ENCODE results near the gene CLCN5.

CLCN5 gene

DNA sequence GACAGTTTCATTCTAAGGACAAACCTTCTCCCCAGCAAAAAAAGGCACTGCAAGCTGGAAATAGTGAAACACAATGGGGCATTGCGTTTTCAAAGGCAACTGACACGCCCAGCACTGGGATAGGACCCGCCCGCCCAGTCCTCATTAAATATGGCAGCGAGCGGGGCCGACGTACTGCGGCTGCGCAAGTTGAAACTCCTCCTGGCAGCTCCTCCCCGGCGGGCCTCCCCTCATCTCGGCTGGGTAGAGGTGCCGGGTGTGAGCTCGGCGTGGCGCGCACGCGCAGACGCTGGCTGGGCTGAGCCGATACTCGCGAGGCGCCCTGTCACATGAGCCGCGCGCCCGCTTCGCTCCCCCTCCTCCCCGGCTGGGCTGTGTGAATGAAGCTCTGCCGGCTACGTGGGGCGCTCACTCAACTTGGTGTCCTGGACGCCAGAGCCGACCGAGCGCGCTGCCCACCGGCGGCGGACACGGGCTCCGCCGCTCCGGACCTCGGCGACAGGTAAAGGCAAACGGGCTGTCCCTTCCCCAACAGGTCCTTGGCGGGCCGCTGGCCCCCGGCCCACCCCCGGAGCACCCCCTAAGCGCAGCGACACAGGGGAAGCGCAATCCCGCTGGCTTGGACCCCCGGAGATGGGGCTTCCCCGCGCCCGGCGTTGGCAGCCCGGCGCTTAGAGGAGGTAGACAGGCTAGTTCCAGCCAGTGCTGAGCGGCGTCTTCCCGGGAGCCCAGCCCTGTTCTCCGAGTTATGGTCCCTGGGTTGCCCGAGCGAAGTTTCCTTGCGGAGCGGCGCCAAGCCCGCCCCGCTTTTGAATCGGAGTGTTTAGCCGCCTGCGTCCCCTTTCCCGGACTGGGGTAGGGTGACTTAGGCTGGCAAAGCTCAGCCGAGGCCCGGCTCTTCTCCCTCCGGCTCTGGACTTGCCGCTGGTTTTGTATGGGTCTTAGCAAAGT lies at the start of gene CLCN5:
Gene CLCN5, plus strand, starts transcription at position 306 of the 951 bp plus-strand sequence. CDS start 2,703 bp downstream, outside the sequence.
- DNase-seq: peak; percentile 92 to 93

DNA sequence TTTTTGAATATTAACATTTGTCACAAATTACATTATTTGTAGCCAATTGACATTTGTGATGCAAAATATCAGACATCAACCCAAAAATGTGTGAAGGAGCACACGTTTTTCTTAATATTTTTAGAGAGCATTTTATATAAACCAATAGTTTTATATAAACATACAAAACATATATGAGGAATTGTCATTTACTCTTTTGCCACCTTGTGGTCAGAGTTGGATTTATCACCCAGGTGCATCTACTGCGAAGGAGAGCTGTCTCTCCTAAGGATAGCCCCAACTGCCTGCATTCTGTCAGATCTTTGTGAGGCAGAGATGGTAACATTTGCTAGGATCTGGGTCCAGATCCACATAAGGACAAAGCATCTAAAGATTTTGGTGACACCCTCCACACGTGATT lies 45.6 kb upstream of the CLCN5 start:
- DNase-seq: peak; percentile 9 to 10

DNA sequence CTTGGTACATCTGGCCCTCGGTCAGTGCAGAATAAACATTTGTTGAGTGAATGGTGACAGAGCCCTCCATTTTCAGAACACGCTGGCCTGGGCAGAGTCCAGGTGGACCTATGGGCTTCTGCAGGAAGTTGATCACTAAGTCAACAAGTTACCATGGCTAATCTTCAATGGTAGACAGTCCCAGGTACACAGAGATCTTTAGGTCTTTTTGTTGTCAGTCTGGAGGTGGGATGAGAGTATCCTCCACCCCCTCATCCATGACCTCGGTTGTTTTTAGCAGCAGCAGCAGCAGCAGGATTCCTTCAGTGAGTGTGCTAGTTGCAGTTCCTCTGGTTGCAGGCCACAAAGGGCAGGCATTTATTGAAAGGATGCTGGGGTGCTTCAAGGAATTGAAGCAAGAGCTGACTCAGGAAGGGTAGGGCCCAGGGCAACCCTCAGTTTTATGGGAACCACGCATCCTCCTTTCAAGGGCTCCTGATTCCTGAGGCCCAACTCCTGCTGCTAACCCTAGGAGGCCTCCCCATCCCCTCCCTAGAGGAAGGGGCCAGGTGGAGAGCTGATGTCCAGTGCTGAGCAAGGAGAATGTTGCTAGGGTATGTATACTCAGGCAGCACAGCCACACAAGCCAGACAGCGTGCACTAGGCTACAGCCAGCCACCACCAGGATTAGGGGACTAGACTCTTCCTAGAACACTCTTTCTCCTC lies 44.8 kb upstream of the CLCN5 start:
- no peak for DNase-seq

DNA sequence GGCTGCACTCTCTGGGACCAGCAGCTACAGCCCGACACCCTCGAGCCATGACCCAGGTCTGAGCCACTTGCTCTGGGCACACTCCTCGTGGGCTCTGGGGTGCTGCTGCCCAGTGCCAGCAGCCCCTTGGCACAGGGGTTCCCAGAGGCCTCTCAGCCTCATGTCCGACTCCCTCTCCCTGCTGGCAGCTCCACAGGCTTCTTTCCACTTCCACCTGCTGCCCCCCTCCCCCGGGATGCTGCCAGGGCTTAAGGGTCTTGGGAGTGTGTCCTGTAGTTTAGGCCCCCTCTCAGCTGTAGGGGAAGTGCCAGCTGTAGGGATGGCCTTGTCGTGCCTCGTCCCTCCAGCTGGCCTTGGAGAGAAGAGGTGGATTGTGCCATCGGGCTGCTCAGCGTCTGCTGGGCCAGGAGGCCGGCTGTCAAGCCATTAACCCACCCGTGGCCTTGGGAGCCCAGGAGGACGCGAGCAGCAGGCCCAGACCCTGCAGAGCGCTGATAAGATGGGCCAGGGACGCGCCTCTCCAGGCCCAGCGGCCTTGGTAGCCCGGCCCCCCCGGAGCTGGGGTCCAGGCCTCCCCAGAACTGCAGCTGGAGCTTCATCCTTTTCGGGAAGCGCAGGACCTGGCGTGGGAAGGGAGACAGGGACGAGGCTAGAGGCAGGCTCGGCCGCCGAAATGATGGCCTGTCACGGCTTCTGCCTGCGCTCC lies 44.1 kb upstream of the CLCN5 start:
- no peak for DNase-seq

DNA sequence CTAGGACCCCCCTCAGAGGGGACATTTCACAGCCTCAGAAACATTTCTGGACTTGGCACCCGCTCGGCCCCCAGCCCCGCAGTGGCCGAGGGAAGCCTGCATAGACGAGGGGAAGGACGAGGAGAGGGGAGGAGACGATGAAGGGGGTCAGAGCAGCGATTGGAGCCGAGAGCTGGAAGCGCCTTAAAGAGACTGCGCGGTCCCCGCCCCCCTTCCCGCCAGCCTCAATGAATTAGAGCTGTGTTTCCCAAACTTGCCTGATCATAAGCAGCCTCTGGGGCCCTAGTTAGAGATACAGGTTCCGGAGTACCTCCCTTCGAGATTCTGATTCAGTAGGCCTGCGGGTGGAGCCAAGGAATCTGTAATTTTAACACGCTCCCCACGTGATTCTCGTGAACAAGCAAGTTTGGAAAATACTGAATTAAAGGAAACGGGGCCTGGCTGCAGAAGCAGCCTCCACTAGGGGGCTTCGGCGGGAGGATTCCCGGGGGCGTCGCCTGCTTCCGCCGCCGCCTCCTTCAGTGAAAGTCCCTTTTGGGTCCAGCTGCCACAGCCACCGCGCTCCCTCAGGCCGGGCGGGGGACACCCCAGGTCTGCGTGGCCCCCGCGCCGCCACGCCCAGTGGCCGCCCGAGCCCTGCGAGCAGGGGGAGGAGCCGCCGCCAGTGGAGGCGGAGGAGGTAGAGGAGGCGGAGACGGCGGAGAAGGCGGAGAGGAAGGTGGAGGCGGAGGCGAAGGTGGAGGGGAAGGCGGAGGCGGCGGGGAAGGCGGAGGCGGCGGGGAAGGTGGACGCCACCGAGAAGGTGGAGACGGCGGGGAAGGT lies 43.4 kb upstream of the CLCN5 start, which contains the start of gene USP27X:
Gene USP27X, plus strand, starts transcription at position 651 of the 822 bp plus-strand sequence. CDS start 824 bp downstream, outside the sequence.
- peak; percentile 61 to 63 for DNase-seq

DNA sequence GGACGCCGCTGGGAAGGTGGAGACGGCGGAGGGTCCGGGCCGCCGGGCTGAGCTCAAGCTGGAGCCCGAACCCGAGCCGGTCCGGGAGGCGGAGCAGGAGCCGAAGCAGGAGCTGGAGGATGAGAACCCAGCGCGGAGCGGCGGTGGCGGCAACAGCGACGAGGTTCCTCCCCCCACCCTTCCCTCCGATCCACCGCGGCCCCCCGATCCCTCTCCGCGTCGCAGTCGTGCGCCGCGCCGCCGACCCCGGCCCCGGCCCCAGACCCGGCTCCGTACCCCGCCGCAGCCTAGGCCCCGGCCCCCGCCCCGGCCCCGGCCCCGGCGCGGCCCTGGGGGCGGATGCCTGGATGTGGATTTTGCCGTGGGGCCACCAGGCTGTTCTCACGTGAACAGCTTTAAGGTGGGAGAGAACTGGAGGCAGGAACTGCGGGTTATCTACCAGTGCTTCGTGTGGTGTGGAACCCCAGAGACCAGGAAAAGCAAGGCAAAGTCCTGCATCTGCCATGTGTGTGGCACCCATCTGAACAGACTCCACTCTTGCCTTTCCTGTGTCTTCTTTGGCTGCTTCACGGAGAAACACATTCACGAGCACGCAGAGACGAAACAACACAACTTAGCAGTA lies 42.6 kb upstream of the CLCN5 start:
- DNase-seq: no peak

DNA sequence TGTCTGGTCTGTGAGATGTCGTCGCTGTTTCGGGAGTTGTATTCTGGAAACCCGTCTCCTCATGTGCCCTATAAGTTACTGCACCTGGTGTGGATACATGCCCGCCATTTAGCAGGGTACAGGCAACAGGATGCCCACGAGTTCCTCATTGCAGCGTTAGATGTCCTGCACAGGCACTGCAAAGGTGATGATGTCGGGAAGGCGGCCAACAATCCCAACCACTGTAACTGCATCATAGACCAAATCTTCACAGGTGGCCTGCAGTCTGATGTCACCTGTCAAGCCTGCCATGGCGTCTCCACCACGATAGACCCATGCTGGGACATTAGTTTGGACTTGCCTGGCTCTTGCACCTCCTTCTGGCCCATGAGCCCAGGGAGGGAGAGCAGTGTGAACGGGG lies 41.7 kb upstream of the CLCN5 start:
- DNase-seq: no peak

DNA sequence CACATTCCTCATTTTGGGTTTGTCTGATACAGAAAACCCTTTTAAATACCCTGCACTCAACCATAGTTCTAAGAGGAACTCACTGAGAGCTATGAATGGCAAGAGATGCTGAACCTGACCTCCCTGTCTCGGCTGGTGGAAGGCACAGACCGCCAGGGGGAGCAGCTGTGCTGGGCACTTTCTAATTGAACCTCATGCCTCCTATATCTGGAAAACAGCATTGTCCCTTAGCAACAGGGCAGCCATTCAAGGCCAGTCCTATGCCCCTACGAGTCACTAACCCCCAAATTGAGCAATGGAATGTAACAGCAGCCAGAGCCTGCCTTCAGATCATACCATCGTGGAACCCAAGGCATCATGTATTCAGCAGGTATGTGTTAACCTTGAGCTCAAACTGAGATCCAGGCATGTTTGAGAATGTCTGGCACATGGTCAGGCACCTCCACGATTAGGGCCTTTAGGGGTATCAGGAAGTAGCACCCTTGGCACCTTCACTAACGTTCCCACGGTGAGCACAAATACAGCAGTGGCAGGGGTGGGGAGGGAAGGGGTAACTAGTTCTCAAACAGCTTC lies 38.0 kb upstream of the CLCN5 start:
- peak; percentile 41 to 69 for DNase-seq

DNA sequence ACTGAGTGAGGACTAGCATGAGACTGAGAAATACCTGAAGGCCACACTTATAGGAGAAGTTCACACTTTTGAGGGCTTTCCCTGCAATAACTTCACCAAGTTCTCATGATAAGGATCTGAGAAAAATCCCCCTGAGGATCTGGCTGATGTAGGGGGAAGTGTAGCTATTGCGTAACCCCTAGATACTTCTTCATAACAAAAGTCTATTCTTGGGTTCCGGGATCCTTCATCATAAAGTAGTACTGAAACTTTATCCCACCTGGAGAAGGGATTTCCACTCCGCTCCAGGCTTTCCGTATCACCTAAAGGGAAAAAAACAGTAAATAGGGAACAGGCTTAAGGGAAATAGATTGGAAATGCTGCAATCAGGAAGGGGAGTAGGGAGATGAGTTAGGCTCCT lies 29.9 kb upstream of the CLCN5 start:
- DNase-seq: no peak

DNA sequence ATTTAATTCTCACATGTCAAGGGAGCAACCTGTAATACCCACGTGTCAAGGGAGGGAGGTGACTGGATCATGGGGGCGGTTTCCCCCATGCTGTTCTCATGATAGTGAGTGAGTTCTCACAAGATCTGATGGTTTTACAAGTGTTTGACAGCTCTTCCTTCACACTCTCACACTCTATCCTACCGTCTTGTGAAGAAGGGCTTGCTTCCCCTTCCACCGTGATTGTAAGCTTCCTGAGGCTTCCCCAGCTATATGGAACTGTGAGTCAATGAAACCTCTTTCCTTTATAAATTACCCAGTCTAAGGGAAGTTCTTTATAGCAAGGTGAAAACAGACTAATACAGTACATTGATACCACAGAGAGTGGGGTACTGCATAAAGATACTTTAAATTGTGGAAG lies 25.4 kb upstream of the CLCN5 start:
- DNase-seq: no peak

DNA sequence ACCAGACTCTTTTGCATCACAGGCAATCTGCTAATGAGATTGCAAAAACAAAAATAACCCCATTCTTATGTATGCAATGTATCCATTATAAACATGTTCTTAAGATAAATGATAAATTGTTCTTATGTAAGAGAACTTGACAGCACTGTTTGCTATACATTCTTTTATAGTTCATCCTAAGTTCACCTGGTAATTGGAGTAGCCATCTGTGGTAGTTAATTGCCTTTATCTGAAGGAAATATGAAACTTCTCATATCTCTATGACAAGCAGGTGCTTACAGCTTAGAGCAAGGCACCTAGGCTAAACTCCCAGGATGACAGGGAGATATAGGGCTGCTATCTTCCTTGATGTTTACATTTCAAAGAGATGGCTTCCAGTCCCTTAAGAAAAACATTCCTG lies 21.3 kb upstream of the CLCN5 start:
- DNase-seq: peak in 1 of 2 experiments; percentile 12

DNA sequence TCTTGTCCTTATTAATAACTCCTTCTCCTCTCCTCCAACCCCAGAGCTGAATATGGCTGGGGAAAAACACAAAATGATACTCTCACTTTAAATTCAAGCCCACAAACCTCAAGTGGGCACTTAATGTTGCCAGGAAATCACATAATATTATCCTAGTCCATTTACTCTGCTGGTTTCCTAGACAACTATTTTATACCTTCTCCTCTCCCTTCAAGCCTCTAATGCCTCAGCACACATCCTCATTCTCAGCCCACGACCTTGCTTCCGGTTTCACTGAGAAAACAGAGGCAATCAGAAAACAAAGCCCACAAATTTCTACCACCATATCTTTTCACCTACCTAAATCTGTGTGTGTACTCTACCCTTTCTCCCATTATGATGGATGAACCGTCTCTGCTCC lies 12.1 kb upstream of the CLCN5 start:
- DNase-seq: peak; percentile 43 to 77

DNA sequence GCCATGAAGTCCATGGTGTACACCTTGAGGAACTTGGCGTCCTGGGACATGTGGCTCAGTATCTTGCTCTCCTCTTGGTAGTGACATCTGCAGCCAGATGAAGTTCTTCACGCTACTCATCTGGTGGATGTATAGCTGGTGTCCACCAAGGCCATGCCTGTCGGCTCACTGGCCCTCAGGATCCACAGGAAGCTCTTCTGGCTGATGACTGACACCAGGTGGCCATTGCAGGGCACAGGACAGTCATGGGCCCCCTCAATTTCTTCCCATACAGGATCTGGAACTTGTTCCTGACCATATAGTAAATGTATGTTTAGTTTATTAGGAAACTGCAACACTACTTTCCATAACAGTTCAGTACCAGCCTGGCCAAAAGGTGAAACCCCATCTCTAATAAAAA lies 10.3 kb upstream of the CLCN5 start:
- DNase-seq: no peak

DNA sequence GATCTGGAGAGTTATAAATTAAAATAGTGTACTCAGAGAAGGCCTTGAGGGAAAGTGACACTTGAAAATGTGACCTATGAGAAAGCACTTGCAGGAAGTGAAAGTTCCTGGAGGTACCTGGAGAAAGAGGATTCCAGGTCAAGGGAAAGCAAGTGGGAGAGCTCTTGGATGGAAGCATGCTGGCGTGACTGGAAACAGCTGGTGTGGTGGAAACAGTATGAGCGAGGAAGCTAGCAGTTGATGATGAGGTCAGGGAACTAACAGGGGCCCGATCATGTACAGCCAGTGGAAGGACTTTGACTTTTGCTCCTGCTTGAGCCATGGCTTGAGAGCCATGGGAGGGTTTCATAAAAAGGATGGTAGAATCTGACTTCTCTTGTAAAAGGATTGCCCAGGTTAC lies 9.5 kb upstream of the CLCN5 start:
- DNase-seq: no peak

DNA sequence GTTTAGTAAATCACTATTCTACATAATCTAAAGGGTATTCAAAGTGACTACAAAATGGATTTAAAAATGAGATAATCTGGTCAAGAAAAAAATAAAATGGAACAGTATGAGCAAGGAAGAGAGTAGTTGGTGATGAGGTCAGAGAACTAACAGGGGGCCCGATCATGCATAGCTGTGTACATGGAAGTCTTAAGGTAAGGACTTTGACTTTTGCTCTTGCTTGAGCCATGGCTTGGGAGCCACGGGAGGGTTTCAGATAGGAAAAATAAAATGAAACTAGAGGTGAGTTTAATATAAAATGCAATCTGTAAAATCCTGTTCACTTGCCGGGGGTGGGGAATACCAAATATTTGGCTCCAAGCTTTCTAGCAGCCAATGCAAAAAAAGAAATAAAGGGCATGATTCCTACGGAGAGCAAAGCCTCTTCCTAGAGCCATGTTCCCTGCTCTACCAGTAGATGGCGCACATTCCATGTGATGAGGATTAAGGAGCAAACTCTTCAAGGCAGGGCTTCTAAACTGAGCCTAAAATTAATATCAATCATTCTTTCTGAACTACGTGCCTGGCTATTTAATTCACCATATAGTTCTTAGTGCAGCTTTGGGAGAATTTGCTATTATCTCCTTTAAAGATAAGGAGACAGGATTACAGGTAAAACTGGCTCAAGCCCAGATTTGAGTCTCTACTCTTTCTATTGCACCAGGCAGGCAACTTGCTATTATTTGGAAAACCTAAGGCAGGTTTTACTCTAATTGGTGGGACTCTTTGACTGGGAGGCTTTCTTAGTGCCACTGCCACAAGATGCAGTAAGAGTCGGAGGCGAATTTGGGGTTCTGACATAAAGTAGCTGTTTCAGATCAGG lies 6.8 kb upstream of the CLCN5 start:
- peak; percentile 34 to 40 for DNase-seq

DNA sequence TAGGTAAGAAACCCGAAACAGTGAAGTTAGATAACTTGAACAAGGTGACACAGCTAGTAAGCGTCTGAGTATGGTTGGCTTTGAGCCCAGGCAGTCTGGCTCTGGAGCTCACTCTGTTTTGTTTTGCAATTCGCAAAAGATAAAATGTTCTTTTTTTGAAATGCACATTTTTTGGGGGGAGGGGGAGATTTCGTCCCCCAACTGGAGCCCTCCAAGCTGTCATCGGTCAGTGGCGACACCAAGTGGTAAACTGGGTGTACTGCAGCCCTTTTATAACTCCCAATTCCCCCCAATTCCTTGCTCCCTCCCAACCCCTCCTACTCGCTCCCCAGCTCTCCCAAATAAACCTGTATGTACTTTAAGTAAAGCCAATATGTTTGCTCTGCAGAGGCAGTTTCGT lies 2.8 kb upstream of the CLCN5 start:
- DNase-seq: peak; percentile 21 to 34

DNA sequence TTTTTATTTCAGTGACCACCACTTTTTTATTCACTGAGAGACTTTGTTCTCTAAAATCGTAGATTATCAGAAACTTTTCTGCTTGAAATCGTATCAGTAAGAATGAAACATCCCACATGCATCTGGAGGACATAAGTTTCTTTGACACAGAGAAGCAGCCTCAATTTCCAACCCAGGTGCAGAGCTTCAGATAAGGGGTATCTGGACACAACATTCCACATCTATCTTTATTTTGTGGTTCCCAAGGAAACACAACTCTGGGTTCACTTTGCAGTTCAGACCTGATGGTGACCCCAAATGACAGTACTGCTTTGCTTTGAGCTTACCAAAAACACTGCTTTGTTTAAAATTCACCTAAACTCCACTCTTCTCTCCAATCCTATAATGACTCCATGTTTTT lies 1.3 kb upstream of the CLCN5 start:
- no peak for DNase-seq

DNA sequence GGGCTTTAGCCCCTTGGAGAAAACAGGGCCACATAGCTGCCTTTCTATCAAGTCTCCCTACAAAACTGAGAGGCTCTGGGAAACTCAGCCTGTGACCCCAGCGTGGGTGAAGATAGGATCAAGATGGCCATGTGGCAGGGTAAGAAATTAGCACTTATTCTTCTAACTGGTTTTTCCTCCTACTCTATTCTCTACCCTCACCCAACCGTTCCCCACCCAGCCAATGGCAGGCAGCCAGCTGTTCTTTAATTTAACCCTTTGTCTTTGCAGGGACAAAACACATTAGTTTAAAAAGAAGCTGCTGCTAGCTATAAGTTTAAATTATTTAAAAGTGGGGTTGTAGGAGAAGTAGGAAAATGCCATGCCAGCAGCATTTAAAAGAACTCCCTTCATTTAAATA lies 2.8 kb downstream of the CLCN5 start:
- no peak for DNase-seq

DNA sequence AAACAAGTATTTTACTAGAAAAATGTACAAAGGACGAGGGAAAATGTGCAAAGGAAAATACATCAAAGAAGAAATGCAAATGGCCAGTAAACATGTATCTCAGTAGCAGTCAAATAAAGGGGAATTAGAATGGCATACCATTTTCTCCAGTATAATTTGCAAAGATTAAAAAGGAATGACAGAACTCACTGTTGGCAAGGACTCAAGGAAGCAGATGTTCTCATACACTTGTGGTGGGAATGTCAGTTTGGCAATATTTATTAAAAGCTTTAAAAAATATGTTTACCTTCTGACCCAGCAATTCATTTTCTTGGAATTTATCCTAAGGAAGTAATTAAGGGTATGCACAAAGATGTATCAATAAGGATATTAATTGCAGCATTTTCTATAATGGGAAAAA lies 7.6 kb downstream of the CLCN5 start:
- no peak for DNase-seq

DNA sequence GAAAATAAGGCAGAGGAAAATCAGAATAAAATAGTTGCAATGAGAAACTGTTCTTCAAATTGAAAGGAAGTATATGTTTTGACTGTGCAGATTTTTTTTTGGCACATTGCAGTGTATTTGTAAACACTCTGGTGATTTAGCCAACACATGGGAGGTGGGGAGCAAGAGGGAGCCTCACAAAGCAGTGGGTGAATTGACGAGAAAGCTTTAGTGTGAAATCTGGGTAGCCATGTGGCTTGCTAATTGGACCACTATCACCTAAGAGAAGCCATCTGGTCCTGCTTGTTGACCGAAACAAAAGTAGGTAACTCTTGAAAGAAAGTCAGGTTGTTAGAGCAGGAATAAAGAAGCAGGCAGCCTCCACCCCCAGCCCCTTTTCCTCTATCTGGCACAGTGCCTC lies 10.4 kb downstream of the CLCN5 start:
- no peak for DNase-seq

DNA sequence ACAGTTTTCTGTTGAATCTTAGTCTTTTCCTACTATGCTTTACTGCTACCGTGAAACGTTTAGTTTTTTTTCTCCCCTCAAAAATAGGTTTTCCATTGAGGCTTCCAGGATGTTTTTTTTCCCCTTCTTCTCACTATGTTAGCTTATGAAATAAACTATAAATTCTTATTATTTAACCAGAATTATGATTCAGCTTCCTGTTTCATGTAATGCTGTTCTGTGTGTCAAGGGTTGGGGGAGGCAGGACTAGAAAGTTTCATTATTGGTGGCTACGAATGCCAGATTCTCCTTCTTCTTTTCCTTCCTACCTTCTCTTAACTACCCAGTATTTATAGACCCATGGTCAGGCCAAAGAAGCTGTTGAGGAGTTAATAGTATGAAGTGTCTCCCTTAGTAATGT lies 11.8 kb downstream of the CLCN5 start:
- no peak for DNase-seq
